Dedifferentiated amniotic fluid mesenchymal stem cell (primary cell): ENCODE results near the gene S1PR4.
"Not testable (repeated sequence)": the region's sequence is repeated elsewhere in the genome, so short reads cannot be mapped to it uniquely, and the experiment has no call there.

Source experiments
- DNase-seq: peaks from one replicate; pipeline ENCODE4 v3.0.0-alpha.2; 2016; ENCODE audit errors: extremely low spot score

Gene S1PR4

GRCh38 chr19:3220576-3220975, 42.0 kb downstream of the S1PR4 start:
- no peak for DNase-seq

GRCh38 chr19:3221576-3221975, 43.0 kb downstream of the S1PR4 start:
- DNase-seq: not testable (repeated sequence)

GRCh38 chr19:3222709-3223108, 44.1 kb downstream of the S1PR4 start:
- no peak for DNase-seq

GRCh38 chr19:3224346-3225168, 46.0 kb downstream of the S1PR4 start, which contains the start of gene CELF5:
Gene CELF5 (plus strand): TSS chr19:3224661. CDS start chr19:3224740, 79 bp downstream.
- no peak for DNase-seq

- DNase-seq: no peak
Observed at GRCh38 chr19:3225169-3225485, 46.6 kb downstream of the S1PR4 start.

GRCh38 chr19:3225677-3226093, 47.1 kb downstream of the S1PR4 start:
- DNase-seq: no peak

GRCh38 chr19:3227054-3227626, 48.6 kb downstream of the S1PR4 start:
- DNase-seq: no peak

- no peak for DNase-seq
Observed at GRCh38 chr19:3229346-3229743, 50.8 kb downstream of the S1PR4 start.
